Upper lobe of left lung (tissue), 6 donors: Measurements from ENCODE around the gene SFT2D1. TPM values are rescaled to one million over a fixed set of nuclear protein-coding genes. Genes with fewer than 3 reads are reported as not detected.
A peak's percentile ranks its signal among the peaks of the same experiment; 100 is the strongest.

Source experiments
- ATAC-seq, 2 donors: fragments of 200-7000 bp; cut with Tn5 transposase; one replicate each; pipeline ENCODE4 v1.9.1; 2022; ENCODE audit warnings: mild to moderate bottlenecking in 2 of 2, moderate library complexity in 2 of 2; ENCODE audit not compliant: low FRiP score in 2 of 2
- DNase-seq, 2 donors: peaks; one replicate each; pipeline ENCODE4 v3.0.0-alpha.2; 2019 to 2020
- H3K27ac ChIP-seq, 4 donors: fragments of 200-600 bp; sonication (generic); one replicate each; pipeline ENCODE4 v1.5.1; 2016 to 2019
- H3K27me3 ChIP-seq, 4 donors: fragments of 200-600 bp; sonication (generic); one replicate each; pipeline ENCODE4 v1.5.1; 2017 to 2019
- H3K36me3 ChIP-seq, 4 donors: fragments of 200-600 bp; sonication (generic); one replicate each; pipeline ENCODE4 v1.5.1; 2016 to 2019
- H3K4me1 ChIP-seq, 4 donors: fragments of 200-600 bp; sonication (generic); one replicate each; pipeline ENCODE4 v1.5.1; 2018 to 2019
- H3K4me3 ChIP-seq, 4 donors: fragments of 200-600 bp; sonication (generic); one replicate each; pipeline ENCODE4 v1.5.1; 2017 to 2019; ENCODE audit warnings: mild to moderate bottlenecking in 2 of 4, moderate library complexity in 1 of 4
- H3K9me3 ChIP-seq, 4 donors: fragments of 200-600 bp; sonication (generic); one replicate each; pipeline ENCODE4 v1.5.1; 2018 to 2019
- EP300 ChIP-seq, 4 donors: sonication (generic); formaldehyde crosslinking; IDR thresholded peaks; one replicate each; pipeline ENCODE4 v1.5.1; 2017; ENCODE audit warnings: antibody characterized with exemption in 4 of 4, control low read depth in 2 of 4
- POLR2A ChIP-seq, 4 donors: fragments of 450-650 bp; IDR thresholded peaks; one replicate each; pipeline ENCODE4 v1.5.1; 2016 to 2017; ENCODE audit warnings: antibody characterized with exemption in 4 of 4, mild to moderate bottlenecking in 2 of 4
- POLR2AphosphoS5 ChIP-seq, 2 donors: sonication (generic); formaldehyde crosslinking; IDR thresholded peaks; one replicate each; pipeline ENCODE4 v1.5.1; 2017; ENCODE audit warnings: antibody characterized with exemption in 2 of 2
- WGBS, 2 donors: methylation state at CpG; one replicate each; pipeline ENCODE4 v1.1.5; 2017 to 2018; 5-methylcytosine and 5-hydroxymethylcytosine counted together
- total RNA-seq, 6 donors: library from RNA; depleted of rRNA in 4 of 6; stranded (reverse); fragments of >200 nt in 4 of 6; gene quantifications; one replicate each; pipeline versions ENCODE4 v1.1.0 to v1.2.1, GENCODE V29; 2016 to 2021
- TF ChIP-seq, protein P1 (sequence below), 6 experiments: fragments of 450-650 bp in 4 of 6; fragments of 200-600 bp in 2 of 6; sonication (generic) in 2 of 6; IDR thresholded peaks; one replicate each; pipeline ENCODE4 v1.5.1; 2016 to 2019; ENCODE audit warnings: antibody characterized with exemption in 6 of 6
- donor health status: DM: no; HTN: no; CAD: no; lungs with moderate emphysema.
- donor health status: DM: no; HTN: yes; CAD: no; lungs with severe emphysema.

SFT2D1 gene
- total RNA-seq, 6 donors from 2014 or later: 8.4 to 56.5 (median 44.9) TPM

DNA sequence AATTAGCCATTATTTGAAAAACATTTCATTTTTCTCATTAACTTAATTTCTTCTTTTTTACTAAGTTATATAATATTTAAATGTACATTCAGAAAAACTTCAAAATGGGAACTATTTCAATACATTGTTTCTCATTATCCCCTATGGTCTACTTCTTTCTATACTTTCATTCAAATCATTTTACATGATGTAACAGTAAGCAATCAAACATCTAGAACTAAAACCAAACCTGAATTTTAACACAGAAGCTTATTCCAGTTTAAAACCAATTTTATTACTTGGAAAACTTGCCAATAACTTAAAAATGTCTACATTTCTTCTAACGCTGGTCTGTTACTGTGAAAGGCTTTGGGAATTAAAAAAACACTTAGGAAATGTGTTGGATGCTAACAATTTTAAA lies 29.5 kb downstream of the SFT2D1 start:
- H3K4me3 ChIP-seq: no peak overlapping the region
- H3K36me3 ChIP-seq: no peaks in the 10 kb centered on the region
- DNase-seq (no peak), ATAC-seq (no peak)
- peaks cover 0 to 14% (median 6%) of the 10 kb centered on the region in 4 donors for H3K27me3 ChIP-seq
- peaks cover 8 to 10% (median 9%) of the 10 kb centered on the region in 4 donors for H3K4me1 ChIP-seq
- H3K9me3 ChIP-seq: no peaks in the 10 kb centered on the region
- no peak overlapping the region for H3K27ac ChIP-seq
- TF ChIP-seq, protein P1, sequence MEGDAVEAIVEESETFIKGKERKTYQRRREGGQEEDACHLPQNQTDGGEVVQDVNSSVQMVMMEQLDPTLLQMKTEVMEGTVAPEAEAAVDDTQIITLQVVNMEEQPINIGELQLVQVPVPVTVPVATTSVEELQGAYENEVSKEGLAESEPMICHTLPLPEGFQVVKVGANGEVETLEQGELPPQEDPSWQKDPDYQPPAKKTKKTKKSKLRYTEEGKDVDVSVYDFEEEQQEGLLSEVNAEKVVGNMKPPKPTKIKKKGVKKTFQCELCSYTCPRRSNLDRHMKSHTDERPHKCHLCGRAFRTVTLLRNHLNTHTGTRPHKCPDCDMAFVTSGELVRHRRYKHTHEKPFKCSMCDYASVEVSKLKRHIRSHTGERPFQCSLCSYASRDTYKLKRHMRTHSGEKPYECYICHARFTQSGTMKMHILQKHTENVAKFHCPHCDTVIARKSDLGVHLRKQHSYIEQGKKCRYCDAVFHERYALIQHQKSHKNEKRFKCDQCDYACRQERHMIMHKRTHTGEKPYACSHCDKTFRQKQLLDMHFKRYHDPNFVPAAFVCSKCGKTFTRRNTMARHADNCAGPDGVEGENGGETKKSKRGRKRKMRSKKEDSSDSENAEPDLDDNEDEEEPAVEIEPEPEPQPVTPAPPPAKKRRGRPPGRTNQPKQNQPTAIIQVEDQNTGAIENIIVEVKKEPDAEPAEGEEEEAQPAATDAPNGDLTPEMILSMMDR (IDR thresholded peaks at IDR 0.05): no peak
- no peak for TF ChIP-seq POLR2AphosphoS5 (IDR thresholded peaks at IDR 0.05)
- TF ChIP-seq POLR2A (IDR thresholded peaks at IDR 0.05): no peak
- TF ChIP-seq EP300 (IDR thresholded peaks at IDR 0.05): no peak
- WGBS, 2 donors: 70 to 84% methylated on average over 1 of the region's 1 CpG

DNA sequence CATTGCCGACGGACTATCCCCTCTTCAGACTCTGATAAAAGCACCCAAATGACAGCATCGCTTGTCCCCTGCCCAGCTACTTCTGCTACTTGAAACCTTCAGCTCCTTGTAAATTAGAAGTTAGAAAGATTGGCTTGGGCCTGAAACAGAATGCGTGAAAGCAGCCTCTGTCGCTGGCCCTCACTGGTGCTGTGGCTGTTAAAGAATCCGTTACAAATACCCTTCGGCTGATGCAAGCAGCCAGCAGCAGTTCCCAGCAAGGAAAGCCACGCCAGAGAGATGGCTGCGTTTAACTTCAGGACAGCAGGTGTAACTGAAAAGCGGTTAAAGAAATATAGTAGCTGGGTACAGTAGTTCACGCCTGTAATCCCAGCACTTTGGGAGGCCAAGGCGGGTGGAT lies 31.7 kb downstream of the SFT2D1 start:
- Histone ChIP-seq H3K36me3 (no peaks in the 10 kb centered on the region), H3K9me3 (no peaks in the 10 kb centered on the region), H3K4me1 (peaks cover 15 to 24% (median 20%) of the 10 kb centered on the region in 4 donors), H3K27ac (no peak overlapping the region), H3K4me3 (no peak overlapping the region), H3K27me3 (peaks cover 0 to 32% (median 14%) of the 10 kb centered on the region in 4 donors)
- WGBS, 2 donors: 85 to 92% methylated on average over 12 of the region's 12 CpGs
- no peak for DNase-seq
- no peak for TF ChIP-seq POLR2AphosphoS5 (IDR thresholded peaks at IDR 0.05)
- TF ChIP-seq POLR2A (IDR thresholded peaks at IDR 0.05): no peak
- TF ChIP-seq EP300 (IDR thresholded peaks at IDR 0.05): no peak
- TF ChIP-seq, protein P1 (IDR thresholded peaks at IDR 0.05): no peak
- ATAC-seq: no peak

DNA sequence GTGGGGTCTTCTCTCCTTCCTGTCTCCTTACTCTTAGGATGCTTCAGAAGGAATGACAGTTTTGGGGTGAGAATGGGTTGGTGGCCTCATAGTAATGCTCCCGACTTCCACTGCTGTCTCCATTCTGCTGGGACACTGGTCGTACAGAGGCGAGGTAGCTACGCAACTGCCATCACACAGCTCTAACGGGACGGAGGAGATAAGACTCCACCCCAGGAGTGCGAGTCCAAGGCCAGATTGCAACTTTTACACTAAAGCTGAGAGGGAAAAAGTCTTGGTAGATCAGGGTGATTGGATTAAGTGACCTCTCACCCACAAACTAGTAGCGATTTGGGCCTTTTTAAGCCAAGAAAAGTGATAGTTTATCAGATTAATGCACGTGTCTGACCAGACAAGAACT lies 32.4 kb downstream of the SFT2D1 start:
- TF ChIP-seq POLR2AphosphoS5 (IDR thresholded peaks at IDR 0.05) (no peak), EP300 (IDR thresholded peaks at IDR 0.05) (no peak)
- peaks cover 0 to 34% (median 14%) of the 10 kb centered on the region in 4 donors for H3K27me3 ChIP-seq
- 87 to 91% methylated on average over 9 of the region's 9 CpGs for WGBS, 2 donors
- no peak for DNase-seq
- no peaks in the 10 kb centered on the region for H3K36me3 ChIP-seq
- no peak for ATAC-seq
- H3K4me1 ChIP-seq: peaks cover 15 to 24% (median 20%) of the 10 kb centered on the region in 4 donors
- no peak overlapping the region for H3K4me3 ChIP-seq
- H3K27ac ChIP-seq: no peak overlapping the region
- H3K9me3 ChIP-seq: no peaks in the 10 kb centered on the region

DNA sequence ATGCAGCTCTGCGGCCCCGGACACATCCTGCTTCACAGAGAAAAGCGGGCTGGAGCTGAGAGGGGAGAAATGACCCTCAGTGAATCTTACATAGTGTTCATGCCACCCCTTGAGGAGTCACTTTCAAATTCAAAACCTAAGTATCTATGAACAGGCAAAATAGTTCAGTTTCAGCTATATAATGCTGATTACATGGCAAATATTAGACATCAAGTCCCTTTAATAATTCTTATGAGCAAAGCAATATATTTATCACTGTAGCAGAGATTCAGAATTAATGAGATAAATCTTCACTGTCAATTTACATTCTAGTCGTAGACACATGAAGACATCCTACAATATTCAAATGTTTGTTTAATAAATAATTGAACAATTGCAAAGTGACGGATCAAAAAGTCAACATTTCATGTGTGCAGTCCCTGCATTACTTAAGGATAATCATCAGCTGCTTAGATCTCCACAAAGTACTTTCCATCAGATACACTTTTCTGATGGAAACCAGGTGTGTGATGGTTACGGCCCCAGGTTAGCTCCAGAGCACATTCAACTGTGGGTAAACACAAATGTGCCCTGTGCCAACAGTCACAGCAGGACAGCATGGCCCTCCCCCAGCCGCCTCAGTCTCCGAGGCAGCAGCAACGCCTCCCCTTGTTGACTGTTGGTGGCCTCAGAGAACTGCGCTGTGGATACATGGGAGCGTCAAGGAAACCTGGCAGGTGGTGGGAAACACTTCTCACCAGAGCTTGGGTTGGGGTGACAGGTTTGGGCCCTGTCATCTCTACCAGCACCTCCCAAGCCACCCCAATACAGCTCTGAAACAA lies 33.4 kb downstream of the SFT2D1 start:
- H3K27me3 ChIP-seq: peaks cover 0 to 34% (median 14%) of the 10 kb centered on the region in 4 donors
- ATAC-seq (peak in 1 of 2 donors; percentile 49), DNase-seq (no peak)
- H3K4me3 ChIP-seq: peak overlapping the region in 3 of 4 donors; percentile 40 to 53 (median 50)
- no peaks in the 10 kb centered on the region for H3K36me3 ChIP-seq
- WGBS, 2 donors: 58 to 59% methylated on average over 5 to 11 of the region's 11 CpGs
- peaks cover 15 to 24% (median 20%) of the 10 kb centered on the region in 4 donors for H3K4me1 ChIP-seq
- TF ChIP-seq POLR2AphosphoS5 (IDR thresholded peaks at IDR 0.05) (no peak), EP300 (IDR thresholded peaks at IDR 0.05) (no peak), POLR2A (IDR thresholded peaks at IDR 0.05) (peak in 1 of 4 donors; percentile 17)
- TF ChIP-seq, protein P1 (IDR thresholded peaks at IDR 0.05): no peak
- H3K9me3 ChIP-seq: no peaks in the 10 kb centered on the region
- H3K27ac ChIP-seq: no peak overlapping the region

DNA sequence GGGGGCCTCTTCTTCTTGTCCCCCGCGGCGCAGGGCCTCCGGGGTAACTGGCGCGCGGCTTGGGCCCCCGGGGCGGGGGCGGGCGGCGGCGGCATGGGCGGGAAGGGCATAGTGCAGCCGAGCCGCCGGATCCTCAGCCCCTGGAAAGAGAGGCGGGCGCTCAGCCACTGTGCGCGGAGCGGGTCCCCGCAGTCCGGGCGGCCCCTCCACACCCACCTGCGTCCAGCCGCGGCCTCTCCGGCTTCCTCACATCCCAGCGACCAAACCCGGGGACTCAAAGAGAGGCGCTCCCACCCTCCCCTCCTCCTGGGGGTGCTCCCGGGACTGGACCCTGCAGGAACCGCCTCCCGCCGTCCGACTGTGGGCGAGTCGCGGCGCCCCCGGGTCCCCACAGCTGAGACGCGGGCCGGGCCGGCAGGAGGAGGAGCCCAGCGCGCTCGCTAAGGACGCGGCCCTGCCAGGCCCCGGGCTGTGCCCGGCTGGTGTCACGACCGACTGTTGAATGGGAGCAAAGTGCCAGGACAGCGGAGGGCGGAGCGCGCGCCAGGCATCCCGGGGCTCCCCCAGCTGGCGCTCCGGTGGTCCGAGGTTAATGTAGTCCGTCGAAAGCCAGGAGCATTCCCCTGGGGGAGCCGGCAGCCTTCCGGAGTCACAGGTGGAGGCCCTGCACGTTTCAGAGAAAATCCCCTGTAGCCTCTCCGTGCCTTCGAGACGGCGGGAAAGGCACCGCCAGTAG lies 34.1 kb downstream of the SFT2D1 start, which contains the start of gene PRR18:
Gene PRR18, minus strand, starts transcription at position 360 of the 736 bp plus-strand sequence. Its CDS starts 250 bp downstream, at position 110.
- DNase-seq: peak in 1 of 2 donors; percentile 89
- H3K9me3 ChIP-seq: no peaks in the 10 kb centered on the region
- ATAC-seq: peak in 1 of 2 donors; percentile 58
- 0 to 4% methylated on average over 1 to 44 of the region's 74 CpGs for WGBS, 2 donors
- H3K4me1 ChIP-seq: peaks cover 15 to 24% (median 20%) of the 10 kb centered on the region in 4 donors
- no peak within 1 kb of the TSS for H3K27ac ChIP-seq
- TF ChIP-seq POLR2A (IDR thresholded peaks at IDR 0.05) (no peak), POLR2AphosphoS5 (IDR thresholded peaks at IDR 0.05) (no peak), EP300 (IDR thresholded peaks at IDR 0.05) (no peak)
- TF ChIP-seq, protein P1 (IDR thresholded peaks at IDR 0.05): no peak
- peaks cover 0 to 34% (median 14%) of the 10 kb centered on the region in 4 donors for H3K27me3 ChIP-seq
- no peaks in the 10 kb centered on the region for H3K36me3 ChIP-seq
- H3K4me3 ChIP-seq: peak within 1 kb of the TSS; percentile 16 to 53 (median 45)
